Liver (tissue), 3 donors: ENCODE measurements around the gene CDRT4.

Experiments
- SP1 ChIP-seq: IDR thresholded peaks from 2 replicates; pipeline ENCODE4 v1.6.1; 2018; ENCODE audit warnings: antibody characterized with exemption, mild to moderate bottlenecking
- TF ChIP-seq, protein P1 (sequence below): fragments of 150-350 bp; IDR thresholded peaks from 2 replicates; pipeline ENCODE4 v1.5.1; 2017; ENCODE audit warnings: improper control_type of control experiment, low read depth, low read length; ENCODE audit not compliant: missing input control
- donor health status: healthy.
- donor health status: healthy.

- TF ChIP-seq, protein P1, sequence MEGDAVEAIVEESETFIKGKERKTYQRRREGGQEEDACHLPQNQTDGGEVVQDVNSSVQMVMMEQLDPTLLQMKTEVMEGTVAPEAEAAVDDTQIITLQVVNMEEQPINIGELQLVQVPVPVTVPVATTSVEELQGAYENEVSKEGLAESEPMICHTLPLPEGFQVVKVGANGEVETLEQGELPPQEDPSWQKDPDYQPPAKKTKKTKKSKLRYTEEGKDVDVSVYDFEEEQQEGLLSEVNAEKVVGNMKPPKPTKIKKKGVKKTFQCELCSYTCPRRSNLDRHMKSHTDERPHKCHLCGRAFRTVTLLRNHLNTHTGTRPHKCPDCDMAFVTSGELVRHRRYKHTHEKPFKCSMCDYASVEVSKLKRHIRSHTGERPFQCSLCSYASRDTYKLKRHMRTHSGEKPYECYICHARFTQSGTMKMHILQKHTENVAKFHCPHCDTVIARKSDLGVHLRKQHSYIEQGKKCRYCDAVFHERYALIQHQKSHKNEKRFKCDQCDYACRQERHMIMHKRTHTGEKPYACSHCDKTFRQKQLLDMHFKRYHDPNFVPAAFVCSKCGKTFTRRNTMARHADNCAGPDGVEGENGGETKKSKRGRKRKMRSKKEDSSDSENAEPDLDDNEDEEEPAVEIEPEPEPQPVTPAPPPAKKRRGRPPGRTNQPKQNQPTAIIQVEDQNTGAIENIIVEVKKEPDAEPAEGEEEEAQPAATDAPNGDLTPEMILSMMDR = no peak
- TF ChIP-seq SP1 = no peak
Measured at GRCh38 chr17:15498107-15498506, 30.7 kb upstream of the CDRT4 start.
